RWPE1 (cell line): ENCODE measurements around the gene TBL1X.

Experiments
- CTCF ChIA-PET: fragments of 350-600 bp; sonication (Branson Sonifier 250); formaldehyde crosslinking; extraction: SDS; loops from one replicate; lab custom pipeline; 2021; lab: Yijun Ruan, JAX
- POLR2A ChIA-PET: fragments of 400-600 bp; formaldehyde crosslinking; extraction: SDS; loops from one replicate; lab custom pipeline; 2020; ENCODE audit warnings: antibody characterized with exemption; ENCODE audit not compliant: low non-redundant PET; lab: Yijun Ruan, JAX
- DNase-seq: peaks from one replicate; pipeline ENCODE4 v3.0.0; 2012; ENCODE audit warnings: low spot score
- H3K27ac ChIP-seq: fragments of 450-650 bp; 2 replicates; pipeline ENCODE4 v1.5.1; 2017
- CTCF ChIP-seq: fragments of 450-650 bp; conservative IDR thresholded peaks from 2 replicates; pipeline ENCODE4 v1.5.1; 2017; ENCODE audit warnings: low read depth, mild to moderate bottlenecking

The TBL1X gene

GRCh38 chrX:9591496-9591895 lies 126.6 kb downstream of the TBL1X start:
- no peak for TF ChIP-seq CTCF
- POLR2A ChIA-PET, result no interaction called here
- no peak for DNase-seq
- H3K27ac ChIP-seq, result no peak overlapping the region
- CTCF ChIA-PET, result no interaction called here

GRCh38 chrX:9593756-9594155 lies 128.9 kb downstream of the TBL1X start:
- ChIA-PET CTCF (no interaction called here), POLR2A (no interaction called here)
- DNase-seq, result no peak
- TF ChIP-seq CTCF, result no peak
- no peak overlapping the region for H3K27ac ChIP-seq

- DNase-seq, result no peak
- CTCF ChIA-PET, result interaction anchor here (0.6 kb wide), 1 partner anchor 577 kb away, joined by 3 read pairs; no protein-coding TSS in a partner anchor
- no peak overlapping the region for H3K27ac ChIP-seq
- TF ChIP-seq CTCF, result no peak
- POLR2A ChIA-PET, result no interaction called here
Measured at GRCh38 chrX:9595174-9595573, 130.3 kb downstream of the TBL1X start.

GRCh38 chrX:9596837-9597236 lies 132.0 kb downstream of the TBL1X start:
- no peak overlapping the region for H3K27ac ChIP-seq
- no peak for TF ChIP-seq CTCF
- CTCF ChIA-PET, result no interaction called here
- DNase-seq, result no peak
- POLR2A ChIA-PET, result no interaction called here

- ChIA-PET CTCF (no interaction called here), POLR2A (no interaction called here)
- no peak for DNase-seq
- TF ChIP-seq CTCF, result no peak
- no peak overlapping the region for H3K27ac ChIP-seq
Measured at GRCh38 chrX:9597361-9598035, 132.6 kb downstream of the TBL1X start.

GRCh38 chrX:9598344-9598743 lies 133.5 kb downstream of the TBL1X start:
- no peak for DNase-seq
- ChIA-PET CTCF (no interaction called here), POLR2A (no interaction called here)
- no peak for TF ChIP-seq CTCF
- H3K27ac ChIP-seq, result no peak overlapping the region
